HepG2 (cell line): Measurements from ENCODE around the gene PSMB2. TPM values are rescaled to one million over a fixed set of nuclear protein-coding genes. Genes with fewer than 3 reads are reported as not detected.

ENCODE experiments used
- CHCHD3 ChIP-seq: sonication (generic); formaldehyde crosslinking; IDR thresholded peaks from 2 replicates; pipeline ENCODE4 v1.8.0; 2022; ENCODE audit warnings: mild to moderate bottlenecking, missing genetic modification reagents, moderate library complexity
- ELF1 ChIP-seq: sonication (generic); formaldehyde crosslinking; IDR thresholded peaks from 2 replicates; pipeline ENCODE4 v1.4.0; 2020; ENCODE audit warnings: missing genetic modification reagents
- KDM6A ChIP-seq: IDR thresholded peaks from 2 replicates; pipeline ENCODE4 v1.6.1; 2016; ENCODE audit warnings: low read depth
- RARA ChIP-seq: IDR thresholded peaks from 2 replicates; pipeline ENCODE4 v1.6.1; 2016; ENCODE audit warnings: missing genetic modification reagents, missing compliant biosample characterization
- ZIK1 ChIP-seq: sonication (generic); formaldehyde crosslinking; IDR thresholded peaks from 2 replicates; pipeline ENCODE4 v1.5.0; 2020; ENCODE audit warnings: mild to moderate bottlenecking, low read depth, missing genetic modification reagents, borderline replicate concordance
- ZNF350 ChIP-seq: sonication (generic); formaldehyde crosslinking; IDR thresholded peaks from 2 replicates; pipeline ENCODE4 v1.4.0; 2020; ENCODE audit warnings: mild to moderate bottlenecking, low read depth, missing genetic modification reagents, borderline replicate concordance
- ZNF720 ChIP-seq: sonication (generic); formaldehyde crosslinking; IDR thresholded peaks from 2 replicates; pipeline ENCODE4 v1.4.0; 2020; ENCODE audit warnings: missing genetic modification reagents
- ZNF766 ChIP-seq: sonication (generic); formaldehyde crosslinking; IDR thresholded peaks from 2 replicates; pipeline ENCODE4 v1.5.0; 2020; ENCODE audit warnings: missing genetic modification reagents, borderline replicate concordance
- ZSCAN31 ChIP-seq: sonication (generic); formaldehyde crosslinking; IDR thresholded peaks from 2 replicates; pipeline ENCODE4 v1.5.0; 2020; ENCODE audit warnings: low read depth, mild to moderate bottlenecking, missing genetic modification reagents
- polyA plus RNA-seq, 8 experiments: library from polyadenylated mRNA; depleted of rRNA in 3 of 8; stranded (reverse) in 7 of 8; unstranded in 1 of 8; fragments of >200 nt; fragmentation: Illumina TruSeq in 4 of 8; extraction: Trizol in 4 of 8; gene quantifications; 2 replicates each; pipeline versions ENCODE4 v1.2.1 to v1.2.3, GENCODE V29; 2011 to 2016; ENCODE audit warnings: low read depth in 4 of 8, missing spikeins in 1 of 8, mixed read lengths in 1 of 8; ENCODE audit not compliant: insufficient read depth in 1 of 8
- total RNA-seq, 5 experiments: library from RNA; depleted of rRNA; stranded (reverse); fragments of >200 nt; fragmentation: Illumina TruSeq; extraction: Trizol; gene quantifications; 2 replicates each; pipeline ENCODE4 v1.2.3, GENCODE V29; 2016; ENCODE audit warnings: low read depth in 1 of 5
- TF ChIP-seq, protein P1 (sequence below): sonication (generic); formaldehyde crosslinking; IDR thresholded peaks from 2 replicates; pipeline ENCODE4 v1.9.0; 2021; ENCODE audit warnings: mild to moderate bottlenecking, missing genetic modification reagents
- TF ChIP-seq, protein P2 (sequence below): sonication (generic); formaldehyde crosslinking; IDR thresholded peaks from 2 replicates; pipeline ENCODE4 v1.5.0; 2020; ENCODE audit warnings: missing genetic modification reagents, mild to moderate bottlenecking, borderline replicate concordance
- TF ChIP-seq, protein P3 (sequence below): IDR thresholded peaks from 2 replicates; pipeline ENCODE4 v1.4.0; 2020; ENCODE audit warnings: mild to moderate bottlenecking, missing genetic modification reagents
- TF ChIP-seq, protein P4 (sequence below): sonication (generic); formaldehyde crosslinking; conservative IDR thresholded peaks from 2 replicates; pipeline ENCODE4 v1.4.0; 2020; ENCODE audit warnings: missing genetic modification reagents
- TF ChIP-seq, protein P5 (sequence below): sonication (generic); formaldehyde crosslinking; IDR thresholded peaks from 2 replicates; pipeline ENCODE4 v1.4.0; 2020; ENCODE audit warnings: missing genetic modification reagents

The PSMB2 gene
- total and polyA plus RNA-seq, 2 of the 13 experiments (the other 11 are each of a cell fraction or from before 2014, with no cell fraction given) = 60.6 to 62.2 TPM

DNA sequence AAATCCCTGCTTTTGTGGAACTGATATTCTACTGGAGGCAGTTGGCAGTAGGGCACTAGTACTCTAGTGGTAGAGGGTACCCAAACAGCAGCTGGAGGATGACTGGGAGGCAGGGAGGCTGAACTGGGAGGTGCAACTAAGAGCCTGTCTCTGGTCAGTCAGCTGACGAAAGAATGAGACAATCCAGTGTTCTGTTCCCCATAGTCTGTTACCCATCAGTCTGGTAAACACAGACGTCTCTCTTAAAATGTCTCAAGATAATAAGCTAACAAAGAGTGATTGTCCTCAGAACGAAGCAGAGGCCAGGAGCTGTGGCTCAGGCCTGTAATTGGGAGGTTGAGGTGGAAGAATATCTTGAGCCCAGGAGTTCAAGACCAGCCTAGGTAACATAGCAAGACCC, 37.9 kb downstream of the PSMB2 start (continued):
- TF ChIP-seq, protein P1, sequence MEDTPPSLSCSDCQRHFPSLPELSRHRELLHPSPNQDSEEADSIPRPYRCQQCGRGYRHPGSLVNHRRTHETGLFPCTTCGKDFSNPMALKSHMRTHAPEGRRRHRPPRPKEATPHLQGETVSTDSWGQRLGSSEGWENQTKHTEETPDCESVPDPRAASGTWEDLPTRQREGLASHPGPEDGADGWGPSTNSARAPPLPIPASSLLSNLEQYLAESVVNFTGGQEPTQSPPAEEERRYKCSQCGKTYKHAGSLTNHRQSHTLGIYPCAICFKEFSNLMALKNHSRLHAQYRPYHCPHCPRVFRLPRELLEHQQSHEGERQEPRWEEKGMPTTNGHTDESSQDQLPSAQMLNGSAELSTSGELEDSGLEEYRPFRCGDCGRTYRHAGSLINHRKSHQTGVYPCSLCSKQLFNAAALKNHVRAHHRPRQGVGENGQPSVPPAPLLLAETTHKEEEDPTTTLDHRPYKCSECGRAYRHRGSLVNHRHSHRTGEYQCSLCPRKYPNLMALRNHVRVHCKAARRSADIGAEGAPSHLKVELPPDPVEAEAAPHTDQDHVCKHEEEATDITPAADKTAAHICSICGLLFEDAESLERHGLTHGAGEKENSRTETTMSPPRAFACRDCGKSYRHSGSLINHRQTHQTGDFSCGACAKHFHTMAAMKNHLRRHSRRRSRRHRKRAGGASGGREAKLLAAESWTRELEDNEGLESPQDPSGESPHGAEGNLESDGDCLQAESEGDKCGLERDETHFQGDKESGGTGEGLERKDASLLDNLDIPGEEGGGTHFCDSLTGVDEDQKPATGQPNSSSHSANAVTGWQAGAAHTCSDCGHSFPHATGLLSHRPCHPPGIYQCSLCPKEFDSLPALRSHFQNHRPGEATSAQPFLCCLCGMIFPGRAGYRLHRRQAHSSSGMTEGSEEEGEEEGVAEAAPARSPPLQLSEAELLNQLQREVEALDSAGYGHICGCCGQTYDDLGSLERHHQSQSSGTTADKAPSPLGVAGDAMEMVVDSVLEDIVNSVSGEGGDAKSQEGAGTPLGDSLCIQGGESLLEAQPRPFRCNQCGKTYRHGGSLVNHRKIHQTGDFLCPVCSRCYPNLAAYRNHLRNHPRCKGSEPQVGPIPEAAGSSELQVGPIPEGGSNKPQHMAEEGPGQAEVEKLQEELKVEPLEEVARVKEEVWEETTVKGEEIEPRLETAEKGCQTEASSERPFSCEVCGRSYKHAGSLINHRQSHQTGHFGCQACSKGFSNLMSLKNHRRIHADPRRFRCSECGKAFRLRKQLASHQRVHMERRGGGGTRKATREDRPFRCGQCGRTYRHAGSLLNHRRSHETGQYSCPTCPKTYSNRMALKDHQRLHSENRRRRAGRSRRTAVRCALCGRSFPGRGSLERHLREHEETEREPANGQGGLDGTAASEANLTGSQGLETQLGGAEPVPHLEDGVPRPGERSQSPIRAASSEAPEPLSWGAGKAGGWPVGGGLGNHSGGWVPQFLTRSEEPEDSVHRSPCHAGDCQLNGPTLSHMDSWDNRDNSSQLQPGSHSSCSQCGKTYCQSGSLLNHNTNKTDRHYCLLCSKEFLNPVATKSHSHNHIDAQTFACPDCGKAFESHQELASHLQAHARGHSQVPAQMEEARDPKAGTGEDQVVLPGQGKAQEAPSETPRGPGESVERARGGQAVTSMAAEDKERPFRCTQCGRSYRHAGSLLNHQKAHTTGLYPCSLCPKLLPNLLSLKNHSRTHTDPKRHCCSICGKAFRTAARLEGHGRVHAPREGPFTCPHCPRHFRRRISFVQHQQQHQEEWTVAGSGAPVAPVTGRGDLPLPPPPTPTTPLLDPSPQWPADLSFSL (CRISPR knock-in tag) = no peak
- TF ChIP-seq, protein P2, sequence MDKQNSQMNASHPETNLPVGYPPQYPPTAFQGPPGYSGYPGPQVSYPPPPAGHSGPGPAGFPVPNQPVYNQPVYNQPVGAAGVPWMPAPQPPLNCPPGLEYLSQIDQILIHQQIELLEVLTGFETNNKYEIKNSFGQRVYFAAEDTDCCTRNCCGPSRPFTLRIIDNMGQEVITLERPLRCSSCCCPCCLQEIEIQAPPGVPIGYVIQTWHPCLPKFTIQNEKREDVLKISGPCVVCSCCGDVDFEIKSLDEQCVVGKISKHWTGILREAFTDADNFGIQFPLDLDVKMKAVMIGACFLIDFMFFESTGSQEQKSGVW (CRISPR knock-in tag) = no peak
- TF ChIP-seq ZIK1 (CRISPR knock-in tag) (no peak), CHCHD3 (CRISPR knock-in tag) (no peak), ZNF766 (CRISPR knock-in tag) (no peak), ZNF350 (no peak), RARA (no peak), ZNF720 (CRISPR knock-in tag) (no peak), ELF1 (CRISPR knock-in tag) (no peak), KDM6A (CRISPR knock-in tag) (no peak), ZSCAN31 (CRISPR knock-in tag) (no peak)
- TF ChIP-seq, protein P3, sequence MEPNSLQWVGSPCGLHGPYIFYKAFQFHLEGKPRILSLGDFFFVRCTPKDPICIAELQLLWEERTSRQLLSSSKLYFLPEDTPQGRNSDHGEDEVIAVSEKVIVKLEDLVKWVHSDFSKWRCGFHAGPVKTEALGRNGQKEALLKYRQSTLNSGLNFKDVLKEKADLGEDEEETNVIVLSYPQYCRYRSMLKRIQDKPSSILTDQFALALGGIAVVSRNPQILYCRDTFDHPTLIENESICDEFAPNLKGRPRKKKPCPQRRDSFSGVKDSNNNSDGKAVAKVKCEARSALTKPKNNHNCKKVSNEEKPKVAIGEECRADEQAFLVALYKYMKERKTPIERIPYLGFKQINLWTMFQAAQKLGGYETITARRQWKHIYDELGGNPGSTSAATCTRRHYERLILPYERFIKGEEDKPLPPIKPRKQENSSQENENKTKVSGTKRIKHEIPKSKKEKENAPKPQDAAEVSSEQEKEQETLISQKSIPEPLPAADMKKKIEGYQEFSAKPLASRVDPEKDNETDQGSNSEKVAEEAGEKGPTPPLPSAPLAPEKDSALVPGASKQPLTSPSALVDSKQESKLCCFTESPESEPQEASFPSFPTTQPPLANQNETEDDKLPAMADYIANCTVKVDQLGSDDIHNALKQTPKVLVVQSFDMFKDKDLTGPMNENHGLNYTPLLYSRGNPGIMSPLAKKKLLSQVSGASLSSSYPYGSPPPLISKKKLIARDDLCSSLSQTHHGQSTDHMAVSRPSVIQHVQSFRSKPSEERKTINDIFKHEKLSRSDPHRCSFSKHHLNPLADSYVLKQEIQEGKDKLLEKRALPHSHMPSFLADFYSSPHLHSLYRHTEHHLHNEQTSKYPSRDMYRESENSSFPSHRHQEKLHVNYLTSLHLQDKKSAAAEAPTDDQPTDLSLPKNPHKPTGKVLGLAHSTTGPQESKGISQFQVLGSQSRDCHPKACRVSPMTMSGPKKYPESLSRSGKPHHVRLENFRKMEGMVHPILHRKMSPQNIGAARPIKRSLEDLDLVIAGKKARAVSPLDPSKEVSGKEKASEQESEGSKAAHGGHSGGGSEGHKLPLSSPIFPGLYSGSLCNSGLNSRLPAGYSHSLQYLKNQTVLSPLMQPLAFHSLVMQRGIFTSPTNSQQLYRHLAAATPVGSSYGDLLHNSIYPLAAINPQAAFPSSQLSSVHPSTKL (CRISPR knock-in tag) = no peak
- TF ChIP-seq, protein P4, sequence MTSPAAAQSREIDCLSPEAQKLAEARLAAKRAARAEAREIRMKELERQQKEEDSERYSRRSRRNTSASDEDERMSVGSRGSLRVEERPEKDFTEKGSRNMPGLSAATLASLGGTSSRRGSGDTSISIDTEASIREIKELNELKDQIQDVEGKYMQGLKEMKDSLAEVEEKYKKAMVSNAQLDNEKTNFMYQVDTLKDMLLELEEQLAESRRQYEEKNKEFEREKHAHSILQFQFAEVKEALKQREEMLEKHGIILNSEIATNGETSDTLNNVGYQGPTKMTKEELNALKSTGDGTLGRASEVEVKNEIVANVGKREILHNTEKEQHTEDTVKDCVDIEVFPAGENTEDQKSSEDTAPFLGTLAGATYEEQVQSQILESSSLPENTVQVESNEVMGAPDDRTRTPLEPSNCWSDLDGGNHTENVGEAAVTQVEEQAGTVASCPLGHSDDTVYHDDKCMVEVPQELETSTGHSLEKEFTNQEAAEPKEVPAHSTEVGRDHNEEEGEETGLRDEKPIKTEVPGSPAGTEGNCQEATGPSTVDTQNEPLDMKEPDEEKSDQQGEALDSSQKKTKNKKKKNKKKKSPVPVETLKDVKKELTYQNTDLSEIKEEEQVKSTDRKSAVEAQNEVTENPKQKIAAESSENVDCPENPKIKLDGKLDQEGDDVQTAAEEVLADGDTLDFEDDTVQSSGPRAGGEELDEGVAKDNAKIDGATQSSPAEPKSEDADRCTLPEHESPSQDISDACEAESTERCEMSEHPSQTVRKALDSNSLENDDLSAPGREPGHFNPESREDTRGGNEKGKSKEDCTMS (CRISPR knock-in tag) = no peak
- TF ChIP-seq, protein P5, sequence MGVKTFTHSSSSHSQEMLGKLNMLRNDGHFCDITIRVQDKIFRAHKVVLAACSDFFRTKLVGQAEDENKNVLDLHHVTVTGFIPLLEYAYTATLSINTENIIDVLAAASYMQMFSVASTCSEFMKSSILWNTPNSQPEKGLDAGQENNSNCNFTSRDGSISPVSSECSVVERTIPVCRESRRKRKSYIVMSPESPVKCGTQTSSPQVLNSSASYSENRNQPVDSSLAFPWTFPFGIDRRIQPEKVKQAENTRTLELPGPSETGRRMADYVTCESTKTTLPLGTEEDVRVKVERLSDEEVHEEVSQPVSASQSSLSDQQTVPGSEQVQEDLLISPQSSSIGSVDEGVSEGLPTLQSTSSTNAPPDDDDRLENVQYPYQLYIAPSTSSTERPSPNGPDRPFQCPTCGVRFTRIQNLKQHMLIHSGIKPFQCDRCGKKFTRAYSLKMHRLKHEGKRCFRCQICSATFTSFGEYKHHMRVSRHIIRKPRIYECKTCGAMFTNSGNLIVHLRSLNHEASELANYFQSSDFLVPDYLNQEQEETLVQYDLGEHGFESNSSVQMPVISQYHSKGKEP (CRISPR knock-in tag) = no peak
